ENCODE results near the gene CD248. TPM values are rescaled to one million over a fixed set of nuclear protein-coding genes. Genes with fewer than 3 reads are reported as not detected.
"Not testable (repeated sequence)": the region's sequence is repeated elsewhere in the genome, so short reads cannot be mapped to it uniquely, and the experiment has no call there.

The CD248 gene
- total RNA-seq, 2 experiments from 2014 or later = 3.3 to 3.4 TPM

GRCh38 chr11:66361502-66361941 lies 44.7 kb upstream of the CD248 start:
- H3K27me3 ChIP-seq (ENCODE audit: control insufficient read depth in 1 of 2, insufficient read depth in 2 of 2, low read length in 2 of 2) = no peaks in the 10 kb centered on the region
- no peak for TF ChIP-seq CTCF (IDR thresholded peaks at IDR 0.05)
- intact Hi-C loops (cut with DNase I, micrococcal nuclease) = no loop called here
- H3K4me1 ChIP-seq (ENCODE audit: insufficient read depth, low read length) = no peaks in the 10 kb centered on the region
- H3K9me3 ChIP-seq (ENCODE audit: control insufficient read depth in 1 of 2, insufficient read depth in 1 of 2, low read length in 2 of 2) = no peaks in the 10 kb centered on the region
- H3K4me3 ChIP-seq (ENCODE audit: low read length) = no peak overlapping the region
- Mint-ChIP-seq H3K9me3 (no peaks in the 10 kb centered on the region), H3K4me3 (no peak overlapping the region), H3K36me3 (ENCODE audit: low read depth) (no peaks in the 10 kb centered on the region), H3K4me1 (ENCODE audit: low read depth) (no peaks in the 10 kb centered on the region), H3K27ac (no peak overlapping the region), H3K27me3 (no peaks in the 10 kb centered on the region)
- no peak for ATAC-seq (ENCODE audit: poor library complexity)
- peaks cover 8% of the 10 kb centered on the region for H3K36me3 ChIP-seq (ENCODE audit: insufficient read depth, low read length)
- H3K27ac ChIP-seq (ENCODE audit: low read depth in 1 of 2, low read length in 2 of 2) = no peak overlapping the region
- CTCF ChIA-PET = no interaction called here
- DNase-seq = no peak
- POLR2A ChIA-PET = interaction anchor here (0.7 to 1.5 kb wide), 3 partner anchors 10 to 1494 kb away, joined by 3 read pairs; partner anchors contain the start of gene SLC29A2

GRCh38 chr11:66360406-66361073 lies 43.7 kb upstream of the CD248 start:
- POLR2A ChIA-PET = no interaction called here

DNA sequence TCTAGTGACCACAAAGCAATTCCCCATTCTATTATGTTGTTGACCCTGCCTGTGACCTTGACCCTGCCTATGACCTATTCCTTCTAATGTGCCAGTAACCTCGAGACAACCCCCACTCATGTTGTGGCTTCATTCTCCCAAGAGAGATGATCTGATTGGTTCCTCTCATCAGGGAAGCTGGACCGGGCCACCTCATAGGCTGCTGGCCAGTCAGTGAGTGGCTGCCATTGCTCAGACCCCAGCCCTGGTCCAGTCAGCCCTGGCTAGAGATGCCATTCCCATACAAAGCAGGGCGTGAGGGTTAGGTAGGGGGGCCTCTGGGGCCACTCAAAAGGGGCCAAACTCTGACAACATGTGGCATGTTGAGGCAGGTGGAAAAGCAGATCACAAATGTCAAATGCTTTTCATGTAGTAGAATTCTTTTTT lies 42.8 kb upstream of the CD248 start:
- Mint-ChIP-seq H3K4me3 (no peak overlapping the region), H3K4me1 (ENCODE audit: low read depth) (no peaks in the 10 kb centered on the region), H3K27ac (no peak overlapping the region), H3K27me3 (no peaks in the 10 kb centered on the region), H3K36me3 (ENCODE audit: low read depth) (no peaks in the 10 kb centered on the region), H3K9me3 (no peaks in the 10 kb centered on the region)
- no peaks in the 10 kb centered on the region for H3K27me3 ChIP-seq (ENCODE audit: control insufficient read depth in 1 of 2, insufficient read depth in 2 of 2, low read length in 2 of 2)
- ChIA-PET CTCF (no interaction called here), POLR2A (no interaction called here)
- ATAC-seq (ENCODE audit: poor library complexity) (no peak), DNase-seq (no peak)
- no peak overlapping the region for H3K27ac ChIP-seq (ENCODE audit: low read depth in 1 of 2, low read length in 2 of 2)
- intact Hi-C loops (cut with DNase I, micrococcal nuclease) = no loop called here
- H3K4me3 ChIP-seq (ENCODE audit: low read length) = no peak overlapping the region
- H3K4me1 ChIP-seq (ENCODE audit: insufficient read depth, low read length) = no peaks in the 10 kb centered on the region
- peaks cover 8% of the 10 kb centered on the region for H3K36me3 ChIP-seq (ENCODE audit: insufficient read depth, low read length)
- TF ChIP-seq CTCF (IDR thresholded peaks at IDR 0.05) = no peak
- H3K9me3 ChIP-seq (ENCODE audit: control insufficient read depth in 1 of 2, insufficient read depth in 1 of 2, low read length in 2 of 2) = no peaks in the 10 kb centered on the region

More at GRCh38 chr11:66360406-66361073, 43.7 kb upstream of the CD248 start:
- H3K4me3 ChIP-seq (ENCODE audit: low read length) = no peak overlapping the region
- no peaks in the 10 kb centered on the region for H3K9me3 ChIP-seq (ENCODE audit: control insufficient read depth in 1 of 2, insufficient read depth in 1 of 2, low read length in 2 of 2)
- no peak overlapping the region for H3K27ac Mint-ChIP-seq
- intact Hi-C loops (cut with DNase I, micrococcal nuclease) = no loop called here
- peaks cover 8% of the 10 kb centered on the region for H3K36me3 ChIP-seq (ENCODE audit: insufficient read depth, low read length)
- H3K4me3 Mint-ChIP-seq = no peak overlapping the region
- no peaks in the 10 kb centered on the region for H3K27me3 ChIP-seq (ENCODE audit: control insufficient read depth in 1 of 2, insufficient read depth in 2 of 2, low read length in 2 of 2)
- H3K4me1 ChIP-seq (ENCODE audit: insufficient read depth, low read length) = no peaks in the 10 kb centered on the region
- no peaks in the 10 kb centered on the region for H3K36me3 Mint-ChIP-seq (ENCODE audit: low read depth)
- no peak for DNase-seq
- H3K4me1 Mint-ChIP-seq (ENCODE audit: low read depth) = no peaks in the 10 kb centered on the region
- H3K9me3 Mint-ChIP-seq = no peaks in the 10 kb centered on the region
- no peaks in the 10 kb centered on the region for H3K27me3 Mint-ChIP-seq
- CTCF ChIA-PET = no interaction called here
- no peak for ATAC-seq (ENCODE audit: poor library complexity)
- no peak for TF ChIP-seq CTCF (IDR thresholded peaks at IDR 0.05)
- no peak overlapping the region for H3K27ac ChIP-seq (ENCODE audit: low read depth in 1 of 2, low read length in 2 of 2)

DNA sequence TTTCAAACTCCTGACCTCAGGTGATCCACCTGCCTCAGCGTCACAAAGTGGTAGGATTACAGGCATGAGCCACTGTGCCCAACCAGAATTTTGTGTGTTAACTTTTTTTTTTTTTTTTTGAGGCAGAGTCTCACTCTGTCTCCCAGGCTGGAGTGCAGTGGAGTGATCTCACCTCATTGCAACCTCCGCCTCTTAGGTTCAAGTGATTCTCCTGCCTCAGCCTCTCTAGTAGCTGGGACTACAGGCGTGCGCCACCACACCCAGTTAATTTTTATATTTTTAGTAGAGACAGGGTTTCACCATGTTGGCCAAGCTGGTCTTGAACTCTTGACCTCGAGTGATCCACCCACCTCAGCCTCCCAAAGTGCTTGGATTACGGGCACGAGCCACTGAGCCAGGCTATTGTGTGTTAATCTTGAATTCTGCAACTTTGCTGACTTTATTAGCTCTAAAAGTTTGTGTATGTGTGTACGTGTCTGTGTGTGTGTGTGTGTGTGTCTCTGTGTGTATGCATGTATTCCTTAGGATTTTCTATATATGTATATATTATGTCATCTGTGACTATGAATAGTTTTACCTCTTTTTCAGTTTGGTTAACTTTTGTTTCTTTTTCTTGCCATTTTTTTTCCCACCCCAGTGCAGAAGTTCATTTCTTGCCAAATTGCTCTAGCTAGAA lies 33.9 kb upstream of the CD248 start:
- H3K4me1 Mint-ChIP-seq (ENCODE audit: low read depth) = peaks cover 23% of the 10 kb centered on the region
- CTCF ChIA-PET = interaction anchor here (0.7 to 1.0 kb wide), 2 partner anchors 35 to 113 kb away, joined by 3 read pairs; no protein-coding TSS in a partner anchor
- POLR2A ChIA-PET; H3K27me3 ChIP-seq (ENCODE audit: control insufficient read depth in 1 of 2, insufficient read depth in 2 of 2, low read length in 2 of 2); ATAC-seq (ENCODE audit: poor library complexity); H3K4me3 ChIP-seq (ENCODE audit: low read length); H3K9me3 ChIP-seq (ENCODE audit: control insufficient read depth in 1 of 2, insufficient read depth in 1 of 2, low read length in 2 of 2); H3K27ac ChIP-seq (ENCODE audit: low read depth in 1 of 2, low read length in 2 of 2); DNase-seq; H3K36me3 ChIP-seq (ENCODE audit: insufficient read depth, low read length); intact Hi-C loops (cut with DNase I, micrococcal nuclease); H3K27me3 Mint-ChIP-seq; H3K4me3 Mint-ChIP-seq; H3K27ac Mint-ChIP-seq; H3K9me3 Mint-ChIP-seq: not testable (repeated sequence)
- peaks cover 31% of the 10 kb centered on the region for H3K4me1 ChIP-seq (ENCODE audit: insufficient read depth, low read length)
- peaks cover 28% of the 10 kb centered on the region for H3K36me3 Mint-ChIP-seq (ENCODE audit: low read depth)

Data from CD4-positive, alpha-beta T cell (primary cell).